PC-3 (cell line): ENCODE results near the gene ABCC11. TPM values are rescaled to one million over a fixed set of nuclear protein-coding genes. Genes with fewer than 3 reads are reported as not detected.
A peak's percentile ranks its signal among the peaks of the same experiment; 100 is the strongest.

Source experiments
- ATAC-seq: fragments of 200-7000 bp; cut with Tn5 transposase; 2 replicates; pipeline ENCODE4 v1.9.1; 2020; ENCODE audit warnings: mild to moderate bottlenecking, moderate library complexity
- BruUV-seq: library from RNA; stranded (reverse); fragments of 400-500 nt; replicated peaks from 2 replicates; lab custom pipeline; 2021; lab: Mats Ljungman, UMichigan
- CTCF ChIA-PET: fragments of 300-600 bp; sonication (Branson Sonifier 250); formaldehyde crosslinking; loops from one replicate; lab custom pipeline; 2022; ENCODE audit warnings: antibody characterized with exemption; lab: Charles Lee
- POLR2A ChIA-PET: fragments of 300-600 bp; sonication (Branson Sonifier 250); formaldehyde crosslinking; loops from one replicate; lab custom pipeline; 2022; ENCODE audit warnings: antibody characterized with exemption; ENCODE audit not compliant: unreplicated experiment; lab: Charles Lee
- DNase-seq: peaks from one replicate; pipeline ENCODE4 v3.0.0-alpha.2; 2015
- H2AFZ ChIP-seq: fragments of 300-600 bp; sonication (generic); 2 replicates; pipeline ENCODE4 v1.6.0; 2016; ENCODE audit warnings: antibody characterized with exemption, low read length
- H3F3A ChIP-seq: fragments of 300-600 bp; sonication (generic); one replicate; pipeline ENCODE4 v1.6.0; 2017; ENCODE audit warnings: antibody characterized with exemption, low read length, control low read depth, mild to moderate bottlenecking; ENCODE audit not compliant: unreplicated experiment
- H3K27ac ChIP-seq: fragments of 300-600 bp; sonication (generic); 2 replicates; pipeline ENCODE4 v1.5.1; 2016; ENCODE audit warnings: mild to moderate bottlenecking, low read length
- H3K27me3 ChIP-seq: fragments of 300-600 bp; sonication (generic); 2 replicates; pipeline ENCODE4 v1.6.1; 2016; ENCODE audit warnings: low read length, mixed read lengths
- H3K36me3 ChIP-seq: fragments of 300-600 bp; sonication (generic); 2 replicates; pipeline ENCODE4 v1.6.1; 2016; ENCODE audit warnings: low read depth, mixed run types, low read length, mixed read lengths
- H3K4me1 ChIP-seq: fragments of 300-600 bp; sonication (generic); 2 replicates; pipeline ENCODE4 v1.5.1; 2016; ENCODE audit warnings: low read length; ENCODE audit not compliant: insufficient read depth
- H3K4me2 ChIP-seq: fragments of 300-600 bp; sonication (generic); 2 replicates; pipeline ENCODE4 v1.6.0; 2016; ENCODE audit warnings: low read length
- H3K4me3 ChIP-seq: fragments of 300-600 bp; sonication (generic); 2 replicates; pipeline ENCODE4 v1.5.1; 2016; ENCODE audit warnings: mild to moderate bottlenecking, low read length, mixed read lengths
- H3K79me2 ChIP-seq: fragments of 300-600 bp; sonication (generic); 2 replicates; pipeline ENCODE4 v1.6.1; 2017; ENCODE audit warnings: low read length, mixed read lengths
- H3K9ac ChIP-seq: fragments of 300-600 bp; sonication (generic); 2 replicates; pipeline ENCODE4 v1.6.0; 2016; ENCODE audit warnings: mild to moderate bottlenecking, low read length
- H3K9me2 ChIP-seq: fragments of 300-600 bp; sonication (generic); replicated peaks from 2 replicates; pipeline ENCODE4 v1.6.1; 2016; ENCODE audit warnings: mixed run types, low read length, mixed read lengths
- H3K9me3 ChIP-seq: fragments of 300-600 bp; sonication (generic); 2 replicates; pipeline ENCODE4 v1.6.1; 2016; ENCODE audit warnings: low read length, mixed read lengths
- H4K20me1 ChIP-seq: fragments of 300-600 bp; sonication (generic); 2 replicates; pipeline ENCODE4 v1.6.1; 2016; ENCODE audit warnings: low read length, mixed read lengths
- EZH2 ChIP-seq: fragments of 300-600 bp; sonication (generic); IDR thresholded peaks from one replicate; pipeline ENCODE4 v1.6.1; 2017; ENCODE audit warnings: antibody characterized with exemption, mild to moderate bottlenecking, low read length; ENCODE audit not compliant: unreplicated experiment
- EZH2phosphoT487 ChIP-seq: fragments of 300-600 bp; sonication (generic); IDR thresholded peaks from 2 replicates; pipeline ENCODE4 v1.6.1; 2018; ENCODE audit warnings: mild to moderate bottlenecking, antibody characterized with exemption, low read length, borderline replicate concordance
- intact Hi-C: fragments of 100-400 bp; cut with micrococcal nuclease; formaldehyde crosslinking; loops from 2 replicates; pipeline ENCODE4 v1.9.0; 2023
- total RNA-seq: library from RNA; depleted of rRNA; stranded (reverse); fragments of >200 nt; gene quantifications from 2 replicates; pipeline ENCODE4 v1.2.3, GENCODE V29; 2014
- TF ChIP-seq, protein P1 (sequence below): fragments of 300-600 bp; sonication (generic); conservative IDR thresholded peaks from 2 replicates; pipeline ENCODE4 v1.5.1; 2017; ENCODE audit warnings: antibody characterized with exemption, low read depth, mild to moderate bottlenecking, low read length

The ABCC11 gene
- total RNA-seq, 1 experiment from 2014 or later: 0.26 TPM

DNA sequence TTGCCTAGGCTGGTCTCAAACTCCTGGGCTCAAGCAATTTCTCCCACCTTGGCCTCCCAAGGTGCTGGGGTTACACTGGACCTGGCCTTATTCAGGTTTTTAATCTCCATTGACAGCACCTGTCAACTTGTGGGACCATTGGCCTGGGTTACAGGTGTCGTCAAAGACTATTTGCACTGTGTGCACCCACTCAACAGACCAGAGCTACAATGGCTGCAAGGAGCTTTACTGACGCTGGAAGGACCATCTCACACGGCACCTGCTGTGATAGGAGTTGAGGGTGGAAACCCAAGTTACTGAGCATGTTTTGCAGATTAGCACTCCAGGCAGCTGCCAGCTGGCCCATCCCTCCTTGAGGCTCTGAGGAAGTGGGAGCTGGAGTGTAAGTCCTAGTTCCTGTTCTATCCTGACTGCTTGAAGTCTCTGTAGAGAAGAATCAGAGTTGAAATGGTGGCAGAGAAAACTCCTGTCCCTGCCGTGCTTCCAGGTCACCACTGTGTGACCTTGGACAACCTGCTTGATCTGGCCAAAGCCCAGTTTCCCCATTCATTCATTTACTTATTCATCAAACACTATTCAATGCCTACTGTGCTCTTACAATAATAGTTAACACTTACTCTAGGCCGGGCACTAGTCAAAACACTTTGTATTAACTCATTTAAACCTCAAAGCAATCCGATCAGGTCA is 45.7 kb downstream of the ABCC11 start:
- Histone ChIP-seq H3K27ac (no peak overlapping the region), H4K20me1 (no peaks in the 10 kb centered on the region), H3K9ac (no peak overlapping the region), H3K4me2 (no peak overlapping the region), H3K27me3 (no peaks in the 10 kb centered on the region), H3K4me3 (no peak overlapping the region), H2AFZ (no peak overlapping the region), H3K79me2 (no peaks in the 10 kb centered on the region), H3K4me1 (no peaks in the 10 kb centered on the region), H3K36me3 (no peaks in the 10 kb centered on the region), H3F3A (no peaks in the 10 kb centered on the region), H3K9me2 (no peaks in the 10 kb centered on the region), H3K9me3 (no peaks in the 10 kb centered on the region)
- BruUV-seq: no TSS peak
- DNase-seq (no peak), ATAC-seq (no peak)
- CTCF ChIA-PET: no interaction called here
- TF ChIP-seq, protein P1, sequence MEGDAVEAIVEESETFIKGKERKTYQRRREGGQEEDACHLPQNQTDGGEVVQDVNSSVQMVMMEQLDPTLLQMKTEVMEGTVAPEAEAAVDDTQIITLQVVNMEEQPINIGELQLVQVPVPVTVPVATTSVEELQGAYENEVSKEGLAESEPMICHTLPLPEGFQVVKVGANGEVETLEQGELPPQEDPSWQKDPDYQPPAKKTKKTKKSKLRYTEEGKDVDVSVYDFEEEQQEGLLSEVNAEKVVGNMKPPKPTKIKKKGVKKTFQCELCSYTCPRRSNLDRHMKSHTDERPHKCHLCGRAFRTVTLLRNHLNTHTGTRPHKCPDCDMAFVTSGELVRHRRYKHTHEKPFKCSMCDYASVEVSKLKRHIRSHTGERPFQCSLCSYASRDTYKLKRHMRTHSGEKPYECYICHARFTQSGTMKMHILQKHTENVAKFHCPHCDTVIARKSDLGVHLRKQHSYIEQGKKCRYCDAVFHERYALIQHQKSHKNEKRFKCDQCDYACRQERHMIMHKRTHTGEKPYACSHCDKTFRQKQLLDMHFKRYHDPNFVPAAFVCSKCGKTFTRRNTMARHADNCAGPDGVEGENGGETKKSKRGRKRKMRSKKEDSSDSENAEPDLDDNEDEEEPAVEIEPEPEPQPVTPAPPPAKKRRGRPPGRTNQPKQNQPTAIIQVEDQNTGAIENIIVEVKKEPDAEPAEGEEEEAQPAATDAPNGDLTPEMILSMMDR: no peak
- TF ChIP-seq EZH2: no peak
- no peak for TF ChIP-seq EZH2phosphoT487
- POLR2A ChIA-PET: no interaction called here
- intact Hi-C loops: no loop called here

DNA sequence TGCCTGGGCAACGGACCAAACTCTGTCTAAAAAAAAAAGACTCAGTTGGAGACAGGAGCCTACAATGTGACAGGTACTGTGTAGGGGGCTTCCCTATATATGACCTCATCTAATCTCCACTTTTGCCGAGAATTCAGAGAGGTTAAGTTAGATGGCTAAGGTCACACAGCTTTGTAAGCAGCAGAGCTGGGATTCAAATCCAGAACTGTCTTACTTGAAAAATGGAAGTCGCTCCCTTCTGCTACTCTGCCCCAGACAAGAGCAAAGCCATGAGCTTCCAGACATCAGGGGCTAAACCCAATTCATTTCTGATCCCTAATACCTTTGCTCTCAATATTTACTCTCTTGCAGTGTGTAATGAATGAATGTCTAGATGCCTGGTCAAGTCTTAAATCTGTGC is 50.0 kb downstream of the ABCC11 start:
- Histone ChIP-seq H3K4me1 (peaks cover 10% of the 10 kb centered on the region), H2AFZ (no peak overlapping the region), H3K4me2 (no peak overlapping the region), H3K9me3 (no peaks in the 10 kb centered on the region), H3K4me3 (no peak overlapping the region), H4K20me1 (no peaks in the 10 kb centered on the region), H3K36me3 (no peaks in the 10 kb centered on the region), H3K9me2 (no peaks in the 10 kb centered on the region), H3K9ac (no peak overlapping the region), H3K27me3 (no peaks in the 10 kb centered on the region), H3F3A (no peaks in the 10 kb centered on the region), H3K79me2 (no peaks in the 10 kb centered on the region), H3K27ac (no peak overlapping the region)
- intact Hi-C loops: no loop called here
- TF ChIP-seq EZH2: no peak
- no peak for TF ChIP-seq EZH2phosphoT487
- TF ChIP-seq, protein P1: no peak
- BruUV-seq: no TSS peak
- ATAC-seq (no peak), DNase-seq (no peak)
- ChIA-PET CTCF (no interaction called here), POLR2A (no interaction called here)

DNA sequence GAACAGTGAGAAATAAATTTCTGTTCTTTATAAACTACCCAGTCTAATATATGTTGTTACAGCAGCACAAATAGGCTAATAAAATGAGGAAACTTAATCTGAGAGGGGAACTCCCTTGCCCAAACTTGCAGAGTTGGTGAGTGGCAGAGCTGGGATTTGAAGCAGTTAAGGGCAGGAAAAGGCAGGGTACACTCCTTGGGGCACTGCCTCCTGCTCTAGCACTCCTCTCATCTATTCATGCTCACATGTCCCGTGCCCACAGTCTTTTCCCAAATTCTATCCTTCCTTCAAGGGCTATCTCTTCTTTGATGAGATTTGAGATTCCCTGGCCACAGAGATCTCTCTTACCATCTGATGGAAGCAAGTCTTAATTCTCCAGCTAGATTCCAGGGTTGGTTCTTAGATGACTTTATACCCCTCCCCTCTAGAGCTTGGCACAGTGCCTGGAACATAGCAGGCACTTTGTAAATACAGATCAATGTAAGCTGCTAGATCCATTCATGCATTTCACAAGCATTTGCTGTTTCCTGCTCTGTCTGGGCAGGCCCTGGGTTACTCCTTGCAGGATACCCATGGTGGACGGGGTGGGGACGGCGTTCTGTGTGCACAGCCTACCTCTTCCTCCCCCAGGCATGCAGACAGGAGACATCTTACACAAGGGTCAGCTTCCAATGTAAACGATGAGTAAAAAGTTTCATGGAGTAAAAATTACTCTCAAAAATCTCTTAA is 52.3 kb downstream of the ABCC11 start:
- Histone ChIP-seq H3K79me2 (no peaks in the 10 kb centered on the region), H3K4me2 (peak overlapping the region; percentile 56), H3K4me1 (peaks cover 10% of the 10 kb centered on the region), H3K9ac (no peak overlapping the region), H3F3A (no peaks in the 10 kb centered on the region), H2AFZ (peak overlapping the region; percentile 60; the same call in 1 of the 2 replicates), H3K27ac (no peak overlapping the region), H3K4me3 (no peak overlapping the region), H3K9me3 (no peaks in the 10 kb centered on the region), H3K9me2 (no peaks in the 10 kb centered on the region), H4K20me1 (no peaks in the 10 kb centered on the region), H3K27me3 (no peaks in the 10 kb centered on the region), H3K36me3 (no peaks in the 10 kb centered on the region)
- DNase-seq (peak; percentile 70), ATAC-seq (peak; percentile 97)
- TF ChIP-seq EZH2phosphoT487: no peak
- no peak for TF ChIP-seq EZH2
- TF ChIP-seq, protein P1: no peak
- BruUV-seq: no TSS peak
- intact Hi-C loops: no loop called here
- ChIA-PET CTCF (interaction anchor here (0.6 kb wide), 1 partner anchor 744 kb away, joined by 3 read pairs; no protein-coding TSS in a partner anchor), POLR2A (no interaction called here)
